K562 (cell line): Measurements from ENCODE around the gene FMNL2. TPM values are rescaled to one million over a fixed set of nuclear protein-coding genes. Genes with fewer than 3 reads are reported as not detected.

Experiments
- ATAC-seq: fragments of 200-7000 bp; cut with Tn5 transposase; 3 replicates; pipeline ENCODE4 v1.9.1; 2020; ENCODE audit warnings: moderate library complexity
- BruUV-seq: library from RNA; stranded (reverse); fragments of 400-500 nt; replicated peaks from 2 replicates; lab custom pipeline; 2021; lab: Mats Ljungman, UMichigan
- CTCF ChIA-PET: fragments of 300-600 bp; formaldehyde crosslinking; extraction: SDS; loops from one replicate; lab custom pipeline; 2021; ENCODE audit warnings: low intra/inter-chr PET ratio; lab: Yijun Ruan, JAX
- POLR2A ChIA-PET: fragments of 300-600, 350-650 bp; sonication (Branson Sonifier 250); formaldehyde crosslinking; extraction: SDS; loops from one replicate; lab custom pipeline; 2021; ENCODE audit warnings: antibody characterized with exemption, inconsistent platforms; lab: Yijun Ruan, JAX
- DNase-seq, 4 experiments: peaks; one replicate each; pipeline versions ENCODE4 v3.0.0 to v3.0.0-alpha.2; 2011 to 2018; ENCODE audit warnings: low spot score in 3 of 4, mixed read lengths in 3 of 4; ENCODE audit errors: extremely low read depth in 1 of 4
- FAIRE-seq: peaks from 2 replicates; lab custom pipeline; 2011; peaks lifted over from hg19 to GRCh38; lab: Jason Lieb, UNC
- H2AFZ ChIP-seq: 2 replicates; pipeline ENCODE4 v1.6.0; 2011; ENCODE audit warnings: low read depth, low read length, control low read depth, inconsistent platforms
- H3K27ac ChIP-seq: fragments of 200-600 bp; 3 replicates; pipeline ENCODE4 v1.8.0; 2011; ENCODE audit warnings: low read depth, mild to moderate bottlenecking, control low read depth, inconsistent platforms, low read length, moderate library complexity, mixed read lengths; ENCODE audit errors: extremely low read depth
- H3K27me3 ChIP-seq, 2 experiments: fragments of 300-600 bp in 1 of 2; 2 replicates in 1 of 2; 3 replicates in 1 of 2; pipeline versions ENCODE4 v1.6.0 to v1.8.0; 2011; ENCODE audit warnings: inconsistent platforms in 2 of 2, low read length in 2 of 2, mild to moderate bottlenecking in 1 of 2, mixed read lengths in 1 of 2, moderate library complexity in 1 of 2; ENCODE audit not compliant: control insufficient read depth in 2 of 2, insufficient read depth in 2 of 2
- H3K36me3 ChIP-seq: fragments of 300-600 bp; 3 replicates; pipeline ENCODE4 v1.8.0; 2011; ENCODE audit warnings: mild to moderate bottlenecking, low read length, inconsistent platforms; ENCODE audit not compliant: control insufficient read depth, insufficient read depth
- H3K4me1 ChIP-seq, 2 experiments: fragments of 200-600 bp in 1 of 2; replicated peaks in 1 of 2; 2 replicates in 1 of 2; 3 replicates in 1 of 2; pipeline versions ENCODE4 v1.5.1 to v1.8.0; 2011; ENCODE audit warnings: inconsistent platforms in 2 of 2, low read length in 2 of 2, mild to moderate bottlenecking in 1 of 2, mixed read lengths in 1 of 2, moderate library complexity in 1 of 2; ENCODE audit not compliant: control insufficient read depth in 2 of 2, insufficient read depth in 2 of 2
- H3K4me2 ChIP-seq: 2 replicates; pipeline ENCODE4 v1.6.1; 2011; ENCODE audit warnings: low read length, control low read depth, inconsistent platforms, mixed read lengths; ENCODE audit not compliant: insufficient read depth
- H3K4me3 ChIP-seq: fragments of 200-600 bp; sonication (generic), shearing (Covaris generic); 2 replicates; pipeline ENCODE4 v1.5.1; 2016; ENCODE audit warnings: control low read depth, inconsistent platforms
- H3K79me2 ChIP-seq: fragments of 200-600 bp; 3 replicates; pipeline ENCODE4 v1.8.0; 2011; ENCODE audit warnings: low read length, inconsistent platforms; ENCODE audit not compliant: control insufficient read depth, insufficient read depth
- H3K9ac ChIP-seq, 2 experiments: 2 replicates each; pipeline versions ENCODE4 v1.6.0 to v1.6.1; 2011; ENCODE audit warnings: low read depth in 2 of 2, low read length in 2 of 2, control low read depth in 1 of 2, inconsistent platforms in 1 of 2, mild to moderate bottlenecking in 1 of 2, mixed read lengths in 1 of 2; ENCODE audit not compliant: insufficient read depth in 1 of 2
- H3K9me1 ChIP-seq: one replicate; pipeline ENCODE4 v1.6.0; 2011; ENCODE audit warnings: inconsistent platforms, mild to moderate bottlenecking, low read length, moderate library complexity; ENCODE audit not compliant: control insufficient read depth, insufficient read depth
- H3K9me3 ChIP-seq: replicated peaks from 2 replicates; pipeline ENCODE4 v1.5.1; 2011; ENCODE audit warnings: low read depth, low read length, inconsistent platforms; ENCODE audit not compliant: control insufficient read depth, insufficient read depth
- H4K20me1 ChIP-seq: replicated peaks from 2 replicates; pipeline ENCODE4 v1.6.1; 2011; ENCODE audit warnings: low read length, inconsistent platforms, mixed read lengths; ENCODE audit not compliant: control insufficient read depth, insufficient read depth
- BRD4 ChIP-seq: fragments of 200-600 bp; sonication (generic); IDR thresholded peaks from 2 replicates; pipeline ENCODE4 v1.6.1; 2017; ENCODE audit warnings: inconsistent platforms
- CBFA2T2 ChIP-seq: fragments of 450-650 bp; conservative IDR thresholded peaks from 2 replicates; pipeline ENCODE4 v1.6.1; 2017; ENCODE audit warnings: mild to moderate bottlenecking
- MTA2 ChIP-seq: fragments of 450-650 bp; IDR thresholded peaks from 2 replicates; pipeline ENCODE4 v1.6.1; 2016; ENCODE audit warnings: low read depth
- NBN ChIP-seq: fragments of 450-650 bp; IDR thresholded peaks from 2 replicates; pipeline ENCODE4 v1.6.1; 2016; ENCODE audit warnings: low read depth, mild to moderate bottlenecking
- NR3C1 ChIP-seq: sonication (generic); formaldehyde crosslinking; IDR thresholded peaks from 2 replicates; pipeline ENCODE4 v1.8.1; 2022; ENCODE audit warnings: missing genetic modification reagents
- PYGO2 ChIP-seq: fragments of 450-650 bp; IDR thresholded peaks from 2 replicates; pipeline ENCODE4 v1.6.1; 2016; ENCODE audit warnings: mild to moderate bottlenecking, missing genetic modification characterization, moderate library complexity, missing compliant biosample characterization
- RBM34 ChIP-seq: fragments of 200-400 bp; formaldehyde crosslinking; IDR thresholded peaks from 2 replicates; pipeline ENCODE4 v1.6.1; 2018; ENCODE audit warnings: low read length, borderline replicate concordance; ENCODE audit not compliant: insufficient read depth
- RBM39 ChIP-seq: fragments of 200-400 bp; formaldehyde crosslinking; optimal IDR thresholded peaks from 2 replicates; pipeline ENCODE3; 2018; ENCODE audit warnings: low read depth, low read length
- SMC3 ChIP-seq: conservative IDR thresholded peaks from 2 replicates; pipeline ENCODE4 v1.6.1; 2011; ENCODE audit warnings: low read depth, low read length, improper control_type of control experiment; ENCODE audit not compliant: insufficient read depth
- TCFL5 ChIP-seq: fragments of 250-450 bp; sonication (Bioruptor Pico); conservative IDR thresholded peaks from 2 replicates; pipeline ENCODE4 v1.6.1; 2021; ENCODE audit warnings: mild to moderate bottlenecking, moderate library complexity, matching md5 sums
- XRCC4 ChIP-seq: IDR thresholded peaks from one replicate; pipeline ENCODE4 v1.6.1; 2011; ENCODE audit not compliant: insufficient read depth, insufficient read length; ENCODE audit errors: extremely low read depth
- ZEB2 ChIP-seq: fragments of 450-650 bp; IDR thresholded peaks from 2 replicates; pipeline ENCODE4 v1.6.1; 2016
- ZFP1 ChIP-seq: fragments of 450-650 bp; formaldehyde crosslinking; IDR thresholded peaks from 2 replicates; pipeline ENCODE4 v1.4.0; 2020; ENCODE audit warnings: mild to moderate bottlenecking, mixed read lengths
- ZKSCAN1 ChIP-seq: fragments of 150-350 bp; IDR thresholded peaks from 2 replicates; pipeline ENCODE4 v1.6.1; 2016; ENCODE audit warnings: low read depth, low read length
- ZNF12 ChIP-seq: sonication (generic); formaldehyde crosslinking; IDR thresholded peaks from 2 replicates; pipeline ENCODE4 v1.4.0; 2020; ENCODE audit warnings: mild to moderate bottlenecking, missing genetic modification reagents
- WGBS: fragments of 100-300 bp; shearing (Covaris generic); methylation state at CpG from one replicate; pipeline ENCODE4 v1.1.6; 2016; ENCODE audit warnings: low coverage, mixed read lengths; ENCODE audit not compliant: insufficient coverage; ENCODE audit errors: missing lambda C conversion rate; 5-methylcytosine and 5-hydroxymethylcytosine counted together
- in situ Hi-C: fragments of 300-500 bp; cut with MboI; formaldehyde crosslinking; loops from 4 replicates; pipeline ENCODE4 v1.15.0; 2018; ENCODE audit warnings: inconsistent platforms, mixed read lengths
- intact Hi-C: fragments of 100-400 bp; cut with micrococcal nuclease; formaldehyde crosslinking; loops from 2 replicates; pipeline ENCODE4 v1.14.2; 2022
- polyA plus RNA-seq, 8 experiments: library from polyadenylated mRNA; depleted of rRNA in 4 of 8; stranded (reverse) in 5 of 8; unstranded in 3 of 8; fragments of >200 nt; fragmentation: Nextera tagmentation in 2 of 8; fragmentation: Illumina TruSeq in 1 of 8; extraction: Ambion mirVana in 2 of 8; extraction: Trizol in 1 of 8; gene quantifications; 2 replicates each; pipeline versions ENCODE4 v1.2.1 to v1.2.3, GENCODE V29; 2011 to 2014; ENCODE audit warnings: inconsistent platforms in 1 of 8, missing spikeins in 1 of 8
- total RNA-seq, 7 experiments: library from RNA; depleted of rRNA in 6 of 7; stranded (reverse); fragments of >200 nt in 6 of 7; fragmentation: Illumina TruSeq in 2 of 7; extraction: Trizol in 2 of 7; gene quantifications; 2 replicates each; pipeline versions ENCODE4 v1.2.1 to v1.2.3, GENCODE V29; 2011 to 2021; ENCODE audit warnings: low replicate concordance in 1 of 7
- TF ChIP-seq, protein P1 (sequence below): fragments of 200-800 bp; sonication (Bioruptor generic); IDR thresholded peaks from 2 replicates; pipeline ENCODE4 v1.6.1; 2017; ENCODE audit warnings: missing genetic modification characterization, missing compliant biosample characterization
- TF ChIP-seq, protein P2 (sequence below): sonication (generic); formaldehyde crosslinking; IDR thresholded peaks from 2 replicates; pipeline ENCODE4 v1.8.0; 2022; ENCODE audit warnings: missing genetic modification reagents, mild to moderate bottlenecking, borderline replicate concordance
- TF ChIP-seq, protein P3 (sequence below), 3 experiments: fragments of 200-800 bp in 1 of 3; fragments of 250-450 bp in 1 of 3; fragments of 450-650 bp in 1 of 3; sonication (Bioruptor Pico) in 1 of 3; sonication (Bioruptor generic) in 1 of 3; formaldehyde crosslinking in 1 of 3; IDR thresholded peaks; 2 replicates each; pipeline versions ENCODE4 v1.6.1 to v1.8.0; 2016 to 2022; ENCODE audit warnings: mild to moderate bottlenecking in 2 of 3, missing genetic modification characterization in 2 of 3, missing compliant biosample characterization in 1 of 3, moderate library complexity in 1 of 3

The FMNL2 gene
- total and polyA plus RNA-seq, 9 of the 15 experiments (the other 6 are each of a cell fraction or from before 2014, with no cell fraction given): 0.15 to 0.49 (median 0.24) TPM; not detected in 1

DNA sequence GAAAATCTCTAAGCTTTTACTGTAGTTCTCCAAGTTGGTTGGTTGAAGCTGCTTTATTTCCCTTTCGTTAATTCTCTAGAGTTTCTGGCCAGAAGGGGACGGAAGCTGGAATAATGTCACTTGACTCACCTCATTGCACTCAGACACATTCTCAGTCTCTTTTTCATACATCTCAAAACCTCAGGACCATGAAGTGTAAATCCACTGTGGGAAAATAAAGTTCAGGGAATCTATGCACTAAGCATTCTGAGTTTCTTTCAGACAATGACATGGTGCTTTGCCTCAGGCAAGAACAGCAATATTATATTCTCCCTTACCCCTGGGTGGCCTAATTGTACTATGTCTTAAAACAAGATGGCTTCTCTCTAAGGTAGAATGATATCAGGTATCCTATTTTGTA lies 214.4 kb downstream of the FMNL2 start (continued):
- TF ChIP-seq NBN (no peak), PYGO2 (no peak), SMC3 (no peak), ZEB2 (no peak)

DNA sequence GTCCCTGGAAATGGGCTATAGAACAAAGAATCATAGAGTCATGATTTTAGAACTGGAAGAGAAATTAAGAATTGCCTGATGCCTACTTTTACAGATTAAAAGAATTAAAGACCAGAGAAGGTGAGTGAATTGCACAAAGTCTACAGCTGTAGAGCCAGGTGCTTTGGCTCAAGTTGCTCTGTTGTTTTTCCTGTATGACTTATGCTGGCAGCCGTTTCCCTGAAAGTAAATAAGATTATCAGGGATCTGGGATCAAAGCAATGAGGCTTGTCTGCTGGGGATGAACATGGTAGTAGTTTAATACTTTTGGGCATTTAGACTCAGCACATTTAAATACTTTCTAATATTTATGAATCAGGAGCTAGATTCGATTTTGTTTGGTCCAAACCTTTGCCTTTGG lies 215.4 kb downstream of the FMNL2 start:
- no peaks in the 10 kb centered on the region for H3K9me1 ChIP-seq
- H3K36me3 ChIP-seq: no peaks in the 10 kb centered on the region
- H3K9me3 ChIP-seq: no peaks in the 10 kb centered on the region
- no peaks in the 10 kb centered on the region for H3K4me1 ChIP-seq
- no peak overlapping the region for H2AFZ ChIP-seq
- H3K79me2 ChIP-seq: no peaks in the 10 kb centered on the region
- DNase-seq (no peak), FAIRE-seq (no peak), ATAC-seq (no peak)
- intact Hi-C loops (no loop called here), in situ Hi-C loops (no loop called here)
- BruUV-seq: no TSS peak
- 0% methylated on average over 2 of the region's 2 CpGs for WGBS
- H3K4me2 ChIP-seq: no peak overlapping the region
- ChIA-PET POLR2A (no interaction called here), CTCF (no interaction called here)
- no peak overlapping the region for H3K4me3 ChIP-seq
- no peak overlapping the region for H3K27ac ChIP-seq
- H3K27me3 ChIP-seq: peaks cover 3 to 18% of the 10 kb centered on the region in 2 experiments; a peak in 4 of 5 replicates
- H3K9ac ChIP-seq: no peak overlapping the region
- H4K20me1 ChIP-seq: no peaks in the 10 kb centered on the region
- TF ChIP-seq ZKSCAN1: no peak
- no peak for TF ChIP-seq BRD4
- TF ChIP-seq ZFP1: no peak
- TF ChIP-seq XRCC4: no peak
- TF ChIP-seq NR3C1 (CRISPR knock-in tag): no peak
- no peak for TF ChIP-seq RBM39
- TF ChIP-seq, protein P1, sequence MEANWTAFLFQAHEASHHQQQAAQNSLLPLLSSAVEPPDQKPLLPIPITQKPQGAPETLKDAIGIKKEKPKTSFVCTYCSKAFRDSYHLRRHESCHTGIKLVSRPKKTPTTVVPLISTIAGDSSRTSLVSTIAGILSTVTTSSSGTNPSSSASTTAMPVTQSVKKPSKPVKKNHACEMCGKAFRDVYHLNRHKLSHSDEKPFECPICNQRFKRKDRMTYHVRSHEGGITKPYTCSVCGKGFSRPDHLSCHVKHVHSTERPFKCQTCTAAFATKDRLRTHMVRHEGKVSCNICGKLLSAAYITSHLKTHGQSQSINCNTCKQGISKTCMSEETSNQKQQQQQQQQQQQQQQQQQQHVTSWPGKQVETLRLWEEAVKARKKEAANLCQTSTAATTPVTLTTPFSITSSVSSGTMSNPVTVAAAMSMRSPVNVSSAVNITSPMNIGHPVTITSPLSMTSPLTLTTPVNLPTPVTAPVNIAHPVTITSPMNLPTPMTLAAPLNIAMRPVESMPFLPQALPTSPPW (CRISPR knock-in tag): no peak
- no peak for TF ChIP-seq CBFA2T2
- no peak for TF ChIP-seq ZNF12 (CRISPR knock-in tag)
- no peak for TF ChIP-seq MTA2
- TF ChIP-seq, protein P2, sequence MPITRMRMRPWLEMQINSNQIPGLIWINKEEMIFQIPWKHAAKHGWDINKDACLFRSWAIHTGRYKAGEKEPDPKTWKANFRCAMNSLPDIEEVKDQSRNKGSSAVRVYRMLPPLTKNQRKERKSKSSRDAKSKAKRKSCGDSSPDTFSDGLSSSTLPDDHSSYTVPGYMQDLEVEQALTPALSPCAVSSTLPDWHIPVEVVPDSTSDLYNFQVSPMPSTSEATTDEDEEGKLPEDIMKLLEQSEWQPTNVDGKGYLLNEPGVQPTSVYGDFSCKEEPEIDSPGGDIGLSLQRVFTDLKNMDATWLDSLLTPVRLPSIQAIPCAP (CRISPR knock-in tag): no peak
- no peak for TF ChIP-seq RBM34
- TF ChIP-seq TCFL5 (CRISPR knock-in tag): no peak
- TF ChIP-seq, protein P3, sequence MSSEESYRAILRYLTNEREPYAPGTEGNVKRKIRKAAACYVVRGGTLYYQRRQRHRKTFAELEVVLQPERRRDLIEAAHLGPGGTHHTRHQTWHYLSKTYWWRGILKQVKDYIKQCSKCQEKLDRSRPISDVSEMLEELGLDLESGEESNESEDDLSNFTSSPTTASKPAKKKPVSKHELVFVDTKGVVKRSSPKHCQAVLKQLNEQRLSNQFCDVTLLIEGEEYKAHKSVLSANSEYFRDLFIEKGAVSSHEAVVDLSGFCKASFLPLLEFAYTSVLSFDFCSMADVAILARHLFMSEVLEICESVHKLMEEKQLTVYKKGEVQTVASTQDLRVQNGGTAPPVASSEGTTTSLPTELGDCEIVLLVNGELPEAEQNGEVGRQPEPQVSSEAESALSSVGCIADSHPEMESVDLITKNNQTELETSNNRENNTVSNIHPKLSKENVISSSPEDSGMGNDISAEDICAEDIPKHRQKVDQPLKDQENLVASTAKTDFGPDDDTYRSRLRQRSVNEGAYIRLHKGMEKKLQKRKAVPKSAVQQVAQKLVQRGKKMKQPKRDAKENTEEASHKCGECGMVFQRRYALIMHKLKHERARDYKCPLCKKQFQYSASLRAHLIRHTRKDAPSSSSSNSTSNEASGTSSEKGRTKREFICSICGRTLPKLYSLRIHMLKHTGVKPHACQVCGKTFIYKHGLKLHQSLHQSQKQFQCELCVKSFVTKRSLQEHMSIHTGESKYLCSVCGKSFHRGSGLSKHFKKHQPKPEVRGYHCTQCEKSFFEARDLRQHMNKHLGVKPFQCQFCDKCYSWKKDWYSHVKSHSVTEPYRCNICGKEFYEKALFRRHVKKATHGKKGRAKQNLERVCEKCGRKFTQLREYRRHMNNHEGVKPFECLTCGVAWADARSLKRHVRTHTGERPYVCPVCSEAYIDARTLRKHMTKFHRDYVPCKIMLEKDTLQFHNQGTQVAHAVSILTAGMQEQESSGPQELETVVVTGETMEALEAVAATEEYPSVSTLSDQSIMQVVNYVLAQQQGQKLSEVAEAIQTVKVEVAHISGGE (CRISPR knock-in tag; IDR thresholded peaks at IDR 0.05): no peak
